HK-2 (cell line): ENCODE measurements around the gene CBX6.
A peak's percentile ranks its signal among the peaks of the same experiment; 100 is the strongest.

Experiments
- DNase-seq: peaks from one replicate; pipeline ENCODE4 v3.0.0-alpha.2; 2018; ENCODE audit not compliant: unreplicated experiment

CBX6 gene

GRCh38 chr22:38840129-38840528 is 31.9 kb downstream of the CBX6 start:
- no peak for DNase-seq

- DNase-seq = no peak
Measured at GRCh38 chr22:38839686-38840085, 32.3 kb downstream of the CBX6 start.

- no peak for DNase-seq
Measured at GRCh38 chr22:38837414-38837928, 34.5 kb downstream of the CBX6 start.

- no peak for DNase-seq
Measured at GRCh38 chr22:38835888-38836301, 36.1 kb downstream of the CBX6 start.

GRCh38 chr22:38834991-38835390 is 37.0 kb downstream of the CBX6 start:
- DNase-seq = no peak

GRCh38 chr22:38834215-38834953 is 37.6 kb downstream of the CBX6 start:
- no peak for DNase-seq

- DNase-seq = no peak
Measured at GRCh38 chr22:38833061-38833460, 39.0 kb downstream of the CBX6 start.

GRCh38 chr22:38832005-38832978 is 39.7 kb downstream of the CBX6 start:
- no peak for DNase-seq

- DNase-seq = peak; percentile 73
Measured at GRCh38 chr22:38831166-38831945, 40.7 kb downstream of the CBX6 start.

- DNase-seq = no peak
Measured at GRCh38 chr22:38830845-38831108, 41.2 kb downstream of the CBX6 start.

- DNase-seq = no peak
Measured at GRCh38 chr22:38830026-38830844, 41.8 kb downstream of the CBX6 start.

GRCh38 chr22:38829485-38829884 is 42.5 kb downstream of the CBX6 start:
- no peak for DNase-seq

GRCh38 chr22:38828616-38829205 is 43.3 kb downstream of the CBX6 start:
- no peak for DNase-seq

- DNase-seq = no peak
Measured at GRCh38 chr22:38828191-38828590, 43.8 kb downstream of the CBX6 start.

GRCh38 chr22:38827510-38827909 is 44.5 kb downstream of the CBX6 start:
- DNase-seq = no peak

- DNase-seq = no peak
Measured at GRCh38 chr22:38826801-38827200, 45.2 kb downstream of the CBX6 start.

- DNase-seq = no peak
Measured at GRCh38 chr22:38826386-38826785, 45.6 kb downstream of the CBX6 start.

- DNase-seq = peak; percentile 56
Measured at GRCh38 chr22:38824585-38824984, 47.4 kb downstream of the CBX6 start.

- DNase-seq = no peak
Measured at GRCh38 chr22:38823637-38824036, 48.4 kb downstream of the CBX6 start.

- DNase-seq = no peak
Measured at GRCh38 chr22:38823076-38823475, 48.9 kb downstream of the CBX6 start.

GRCh38 chr22:38820020-38820419 is 52.0 kb downstream of the CBX6 start:
- no peak for DNase-seq
